GM12891 (cell line): ENCODE measurements around the gene GNAL.

ENCODE experiments used
- POLR2A ChIP-seq: IDR thresholded peaks from 2 replicates; pipeline ENCODE4 v1.6.1; 2011; ENCODE audit warnings: low read depth, low read length, control low read depth
- POLR2AphosphoS5 ChIP-seq: IDR thresholded peaks from 2 replicates; pipeline ENCODE4 v1.6.1; 2011; ENCODE audit warnings: low read depth, low read length, control low read depth
- SPI1 ChIP-seq: IDR thresholded peaks from 2 replicates; pipeline ENCODE4 v1.6.1; 2011; ENCODE audit warnings: low read depth, low read length, control low read depth

DNA sequence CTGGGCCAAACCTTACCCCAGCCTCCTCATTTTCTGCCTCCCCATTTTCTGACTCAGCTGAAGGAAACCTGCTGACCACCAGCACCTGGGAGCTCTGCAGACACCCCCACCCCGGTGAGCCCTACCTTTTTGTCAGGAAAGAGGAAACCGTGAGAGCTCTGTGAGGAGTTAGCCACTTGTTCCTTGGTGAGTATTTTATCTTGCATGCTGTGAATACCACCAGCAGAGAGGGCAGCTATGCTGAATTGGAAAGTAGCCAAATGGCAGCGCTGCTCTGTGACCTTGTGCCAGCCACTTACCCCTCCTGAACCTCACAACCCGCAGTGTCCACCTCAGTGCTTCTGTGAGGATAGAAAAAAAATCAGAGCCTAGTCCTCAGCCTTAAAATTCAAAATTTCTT lies 216.5 kb downstream of the GNAL start:
- no peak for TF ChIP-seq POLR2AphosphoS5
- TF ChIP-seq POLR2A = no peak
- no peak for TF ChIP-seq SPI1
